HCT116 (cell line): ENCODE results near the gene NRAP. TPM values are rescaled to one million over a fixed set of nuclear protein-coding genes. Genes with fewer than 3 reads are reported as not detected.

Experiments
- ATAC-seq: fragments of 200-7000 bp; cut with Tn5 transposase; 2 replicates; pipeline ENCODE4 v1.9.1; 2020; ENCODE audit warnings: mild to moderate bottlenecking, moderate library complexity
- BruUV-seq: library from RNA; stranded (reverse); fragments of 400-500 nt; replicated peaks from 2 replicates; lab custom pipeline; 2021; lab: Mats Ljungman, UMichigan
- CTCF ChIA-PET: fragments of 300-600 bp; sonication (Branson Sonifier 250); formaldehyde crosslinking; loops from one replicate; lab custom pipeline; 2021; ENCODE audit warnings: antibody characterized with exemption; lab: Charles Lee
- POLR2A ChIA-PET: fragments of 300-600, 350-600 bp; sonication (Branson Sonifier 250); formaldehyde crosslinking; loops from one replicate; lab custom pipeline; 2021; ENCODE audit warnings: antibody characterized with exemption; lab: Charles Lee
- RAD21 ChIA-PET, 2 experiments: fragments of 300-600 bp; sonication (Branson Sonifier 250); formaldehyde crosslinking; loops; one replicate each; lab custom pipeline; 2023; ENCODE audit warnings: low total read pairs in 2 of 2; ENCODE audit not compliant: uncharacterized antibody in 2 of 2, unreplicated experiment in 2 of 2, low non-redundant PET in 1 of 2; lab: Charles Lee
- DNase-seq: peaks from one replicate; pipeline ENCODE4 v3.0.0-alpha.2; 2010; ENCODE audit warnings: low read depth, low spot score
- H2AFZ ChIP-seq: fragments of 200-600 bp; shearing (Covaris generic), sonication (generic); 2 replicates; pipeline ENCODE4 v1.6.1; 2017; ENCODE audit warnings: low read depth, mixed run types, mixed read lengths, antibody characterized with exemption, low read length; ENCODE audit not compliant: poor library complexity, severe bottlenecking
- H3K27ac ChIP-seq: 2 replicates; pipeline ENCODE4 v1.5.1; 2012; ENCODE audit warnings: low read depth, low read length
- H3K27me3 ChIP-seq: fragments of 200-600 bp; sonication (generic); 2 replicates; pipeline ENCODE4 v1.6.1; 2016; ENCODE audit warnings: mixed run types, low read length, mixed read lengths; ENCODE audit not compliant: insufficient read depth
- H3K36me3 ChIP-seq, 2 experiments: fragments of 200-500 bp in 1 of 2; fragments of 200-600 bp in 1 of 2; sonication (Bioruptor generic) in 1 of 2; sonication (generic) in 1 of 2; 2 replicates each; pipeline versions ENCODE4 v1.5.1 to v1.6.1; 2014 to 2016; ENCODE audit warnings: low read length in 2 of 2, inconsistent platforms in 1 of 2, mixed read lengths in 1 of 2, mixed run types in 1 of 2; ENCODE audit not compliant: insufficient read depth in 2 of 2, control insufficient read depth in 1 of 2
- H3K4me1 ChIP-seq, 2 experiments: fragments of 200-600 bp in 1 of 2; sonication (generic) in 1 of 2; 2 replicates each; pipeline versions ENCODE4 v1.5.1 to v1.6.1; 2012 to 2017; ENCODE audit warnings: low read length in 2 of 2, inconsistent platforms in 1 of 2, mild to moderate bottlenecking in 1 of 2, mixed read lengths in 1 of 2, mixed run types in 1 of 2, moderate library complexity in 1 of 2; ENCODE audit not compliant: insufficient read depth in 2 of 2, control insufficient read depth in 1 of 2
- H3K4me2 ChIP-seq: fragments of 200-600 bp; sonication (generic); 2 replicates; pipeline ENCODE4 v1.6.1; 2017; ENCODE audit warnings: mixed run types, low read length, mixed read lengths
- H3K4me3 ChIP-seq, 2 experiments: fragments of 200-600 bp in 1 of 2; sonication (generic) in 1 of 2; replicated peaks in 1 of 2; 2 replicates each; pipeline ENCODE4 v1.5.1; 2011 to 2016; ENCODE audit warnings: low read length in 2 of 2, control low read depth in 1 of 2, low read depth in 1 of 2, mild to moderate bottlenecking in 1 of 2, mixed read lengths in 1 of 2, mixed run types in 1 of 2
- H3K79me2 ChIP-seq: fragments of 200-600 bp; sonication (generic); 2 replicates; pipeline ENCODE4 v1.6.1; 2017; ENCODE audit warnings: mild to moderate bottlenecking, mixed run types, low read length, moderate library complexity, mixed read lengths; ENCODE audit not compliant: insufficient read depth
- H3K9ac ChIP-seq: fragments of 200-600 bp; sonication (generic); 2 replicates; pipeline ENCODE4 v1.6.1; 2016; ENCODE audit warnings: low read length, mixed read lengths
- H3K9me2 ChIP-seq: fragments of 200-600 bp; sonication (generic), shearing (Covaris generic); 2 replicates; pipeline ENCODE4 v1.6.1; 2017; ENCODE audit warnings: mixed run types, mild to moderate bottlenecking, moderate library complexity; ENCODE audit not compliant: insufficient read depth
- H3K9me3 ChIP-seq, 2 experiments: fragments of 200-500 bp in 1 of 2; fragments of 200-600 bp in 1 of 2; sonication (Bioruptor generic) in 1 of 2; sonication (generic) in 1 of 2; 2 replicates each; pipeline ENCODE4 v1.6.1; 2014 to 2017; ENCODE audit warnings: low read length in 2 of 2, mixed read lengths in 2 of 2, inconsistent platforms in 1 of 2, low read depth in 1 of 2, mild to moderate bottlenecking in 1 of 2, mixed run types in 1 of 2, moderate library complexity in 1 of 2; ENCODE audit not compliant: control insufficient read depth in 1 of 2, insufficient read depth in 1 of 2
- H4K20me1 ChIP-seq: fragments of 200-600 bp; sonication (generic), shearing (Covaris generic); 2 replicates; pipeline ENCODE4 v1.6.1; 2017; ENCODE audit warnings: mixed run types, mild to moderate bottlenecking, moderate library complexity; ENCODE audit not compliant: insufficient read depth
- ATF3 ChIP-seq: IDR thresholded peaks from 2 replicates; pipeline ENCODE4 v1.6.1; 2012
- CBX3 ChIP-seq: IDR thresholded peaks from 2 replicates; pipeline ENCODE4 v1.6.1; 2012; ENCODE audit warnings: low read depth
- CTCF ChIP-seq, 3 experiments: fragments of 200-600 bp in 1 of 3; sonication (generic) in 1 of 3; IDR thresholded peaks in 2 of 3; conservative IDR thresholded peaks in 1 of 3; 2 replicates each; pipeline ENCODE4 v1.5.1; 2012 to 2017; ENCODE audit warnings: low read depth in 2 of 3, low read length in 2 of 3, antibody characterized with exemption in 1 of 3, borderline replicate concordance in 1 of 3, control low read depth in 1 of 3, mild to moderate bottlenecking in 1 of 3, mixed read lengths in 1 of 3, mixed run types in 1 of 3, moderate library complexity in 1 of 3; ENCODE audit not compliant: insufficient read depth in 1 of 3
- EGR1 ChIP-seq: IDR thresholded peaks from 2 replicates; pipeline ENCODE4 v1.6.1; 2012; ENCODE audit warnings: low read depth
- EZH2 ChIP-seq: fragments of 200-600 bp; sonication (generic); IDR thresholded peaks from 2 replicates; pipeline ENCODE4 v1.6.1; 2017; ENCODE audit warnings: antibody characterized with exemption, mixed run types
- JUND ChIP-seq: IDR thresholded peaks from 2 replicates; pipeline ENCODE4 v1.6.1; 2012
- POLR2A ChIP-seq: IDR thresholded peaks from 2 replicates; pipeline ENCODE4 v1.7.0; 2011; ENCODE audit warnings: borderline replicate concordance; ENCODE audit not compliant: insufficient read depth, insufficient read length; ENCODE audit errors: extremely low read depth
- POLR2AphosphoS5 ChIP-seq: IDR thresholded peaks from 2 replicates; pipeline ENCODE4 v1.6.1; 2011; ENCODE audit warnings: mild to moderate bottlenecking, low read depth, low read length, moderate library complexity
- RAD21 ChIP-seq: IDR thresholded peaks from 2 replicates; pipeline ENCODE4 v1.6.1; 2012; ENCODE audit warnings: low read depth, mild to moderate bottlenecking
- REST ChIP-seq: IDR thresholded peaks from 2 replicates; pipeline ENCODE4 v1.6.1; 2012; ENCODE audit warnings: low read depth
- SIN3A ChIP-seq: IDR thresholded peaks from 2 replicates; pipeline ENCODE4 v1.6.1; 2012; ENCODE audit warnings: low read depth
- ZBTB33 ChIP-seq: IDR thresholded peaks from 2 replicates; pipeline ENCODE4 v1.6.1; 2011; ENCODE audit warnings: mild to moderate bottlenecking, low read length, moderate library complexity; ENCODE audit not compliant: insufficient replicate concordance; ENCODE audit errors: extremely low read depth
- ZNF274 ChIP-seq: fragments of 200-500 bp; sonication (Bioruptor generic); IDR thresholded peaks from 2 replicates; pipeline ENCODE4 v1.6.1; 2014; ENCODE audit warnings: mild to moderate bottlenecking, low read depth, low read length, inconsistent platforms
- intact Hi-C: fragments of 100-400 bp; cut with micrococcal nuclease; formaldehyde crosslinking; loops from 2 replicates; pipeline ENCODE4 v1.10.0; 2022
- total RNA-seq: library from RNA; stranded (reverse); gene quantifications from one replicate; pipeline ENCODE4 v1.2.1, GENCODE V29; 2021; ENCODE audit not compliant: unreplicated experiment

NRAP gene
- total RNA-seq, 1 experiment from 2014 or later, result not detected

- TF ChIP-seq ZBTB33, result no peak
- TF ChIP-seq, all 23 proteins: peak for 0
These were observed at the start of gene NRAP (continued) for GRCh38 chr10:113663908-113664307.

GRCh38 chr10:113713640-113713982, 49.8 kb upstream of the NRAP start:
- H3K4me3 ChIP-seq, result no peak overlapping the region
- H3K79me2 ChIP-seq, result no peaks in the 10 kb centered on the region; the same call in 1 of the 2 replicates
- TF ChIP-seq POLR2AphosphoS5 (no peak), POLR2A (no peak), JUND (no peak), ATF3 (no peak), EZH2 (no peak), EGR1 (no peak), SIN3A (no peak), CTCF (IDR thresholded peaks at IDR 0.05 in 2 of 3, conservative IDR thresholded peaks at IDR 0.05 in 1 of 3; ENCODE audit: borderline replicate concordance in 1 of 3, insufficient read depth in 1 of 3, low read depth in 2 of 3, low read length in 2 of 3) (no peak), CBX3 (no peak), RAD21 (no peak), ZNF274 (no peak), REST (no peak)
- H3K4me2 ChIP-seq, result no peak overlapping the region
- H3K4me1 ChIP-seq, result no peaks in the 10 kb centered on the region
- intact Hi-C loops, result no loop called here
- POLR2A ChIA-PET, result no interaction called here
- no peaks in the 10 kb centered on the region for H3K9me2 ChIP-seq
- no peak for ATAC-seq
- CTCF ChIA-PET, result no interaction called here
- DNase-seq, result no peak
- no peak overlapping the region for H3K27ac ChIP-seq
- BruUV-seq, result no TSS peak
- RAD21 ChIA-PET, result no interaction called here
- no peaks in the 10 kb centered on the region for H3K9me3 ChIP-seq
- no peaks in the 10 kb centered on the region; a peak in 1 of 4 replicates for H3K36me3 ChIP-seq
- no peaks in the 10 kb centered on the region for H4K20me1 ChIP-seq
- no peak overlapping the region for H3K9ac ChIP-seq
- H3K27me3 ChIP-seq, result no peaks in the 10 kb centered on the region
- H2AFZ ChIP-seq, result no peak overlapping the region
